Measurements from ENCODE around the gene MEN1. TPM values are rescaled to one million over a fixed set of nuclear protein-coding genes. Genes with fewer than 3 reads are reported as not detected.

Gene MEN1
- total and polyA plus RNA-seq, 2 donors = 11.3 to 17.4 TPM

- H3K4me1 ChIP-seq (ENCODE audit: insufficient read depth) = no peaks in the 10 kb centered on the region
- H3K27ac ChIP-seq (ENCODE audit: low read depth) = no peak overlapping the region
- no peaks in the 10 kb centered on the region for H3K36me3 ChIP-seq (ENCODE audit: insufficient read depth)
- H3K4me3 ChIP-seq (ENCODE audit: low read depth, low read length) = no peak overlapping the region
- DNase-seq (ENCODE audit: extremely low spot score) = no peak
- WGBS = 87% methylated on average over 19 of the region's 19 CpGs
Observed at GRCh38 chr11:64757549-64758329, 52.6 kb downstream of the MEN1 start.

GRCh38 chr11:64755681-64756361 is 54.5 kb downstream of the MEN1 start:
- H3K27ac ChIP-seq (ENCODE audit: low read depth) = no peak overlapping the region
- 87% methylated on average over 13 of the region's 13 CpGs for WGBS
- no peak overlapping the region for H3K4me3 ChIP-seq (ENCODE audit: low read depth, low read length)
- H3K36me3 ChIP-seq (ENCODE audit: insufficient read depth) = no peaks in the 10 kb centered on the region
- no peaks in the 10 kb centered on the region for H3K4me1 ChIP-seq (ENCODE audit: insufficient read depth)
- no peak for DNase-seq (ENCODE audit: extremely low spot score)

- no peak for DNase-seq (ENCODE audit: extremely low spot score)
- Histone ChIP-seq H3K27ac (ENCODE audit: low read depth) (no peak overlapping the region), H3K36me3 (ENCODE audit: insufficient read depth) (no peaks in the 10 kb centered on the region), H3K4me3 (ENCODE audit: low read depth, low read length) (no peak overlapping the region), H3K4me1 (ENCODE audit: insufficient read depth) (no peaks in the 10 kb centered on the region)
- 90% methylated on average over 21 of the region's 21 CpGs for WGBS
Observed at GRCh38 chr11:64754919-64755662, 55.3 kb downstream of the MEN1 start.

- no peak for DNase-seq (ENCODE audit: extremely low spot score)
Observed at GRCh38 chr11:64754124-64754918, 56.0 kb downstream of the MEN1 start.

More at GRCh38 chr11:64754124-64754918, 56.0 kb downstream of the MEN1 start:
- no peak overlapping the region for H3K27ac ChIP-seq (ENCODE audit: low read depth)
- H3K4me1 ChIP-seq (ENCODE audit: insufficient read depth) = no peaks in the 10 kb centered on the region
- no peak overlapping the region for H3K4me3 ChIP-seq (ENCODE audit: low read depth, low read length)
- WGBS = 84% methylated on average over 26 of the region's 26 CpGs
- H3K36me3 ChIP-seq (ENCODE audit: insufficient read depth) = no peaks in the 10 kb centered on the region

Other genes with a start within 250 kb of the MEN1 start
- not detected for gene SLC22A12, start 219.3 kb downstream of the MEN1 start, total RNA-seq
- gene SLC22A12, start 219.3 kb downstream of the MEN1 start, polyA plus RNA-seq = not detected
- gene NRXN2, start 87.4 kb downstream of the MEN1 start, total RNA-seq = 11.5 TPM
- gene NRXN2, start 87.4 kb downstream of the MEN1 start, polyA plus RNA-seq = 30.5 TPM
- gene RASGRP2, start 66.4 kb downstream of the MEN1 start, total RNA-seq = 7.6 TPM
- 46.1 TPM for gene RASGRP2, start 66.4 kb downstream of the MEN1 start, polyA plus RNA-seq
- 15.1 TPM for gene PYGM, start 50.6 kb downstream of the MEN1 start, total RNA-seq
- 33.6 TPM for gene PYGM, start 50.6 kb downstream of the MEN1 start, polyA plus RNA-seq
- 111 TPM for gene SF1, start 32.0 kb downstream of the MEN1 start, total RNA-seq
- 115 TPM for gene SF1, start 32.0 kb downstream of the MEN1 start, polyA plus RNA-seq
- gene MAP4K2, start 7.3 kb downstream of the MEN1 start, total RNA-seq = 11.7 TPM
- 13.9 TPM for gene MAP4K2, start 7.3 kb downstream of the MEN1 start, polyA plus RNA-seq
- gene CDC42BPG, start 34.1 kb upstream of the MEN1 start, total RNA-seq = 4.3 TPM
- gene CDC42BPG, start 34.1 kb upstream of the MEN1 start, polyA plus RNA-seq = 3.2 TPM
- gene EHD1, start 68.1 kb upstream of the MEN1 start, total RNA-seq = 31.3 TPM
- 50.5 TPM for gene EHD1, start 68.1 kb upstream of the MEN1 start, polyA plus RNA-seq
- 7.6 TPM for gene ATG2A, start 106.7 kb upstream of the MEN1 start, total RNA-seq
- gene ATG2A, start 106.7 kb upstream of the MEN1 start, polyA plus RNA-seq = 21.4 TPM
- 7.3 TPM for gene PPP2R5B, start 114.1 kb upstream of the MEN1 start, total RNA-seq
- gene PPP2R5B, start 114.1 kb upstream of the MEN1 start, polyA plus RNA-seq = 22.1 TPM
- gene GPHA2, start 125.3 kb upstream of the MEN1 start, total RNA-seq = not detected
- not detected for gene GPHA2, start 125.3 kb upstream of the MEN1 start, polyA plus RNA-seq
- gene MAJIN, start 161.6 kb upstream of the MEN1 start, total RNA-seq = not detected
- gene MAJIN, start 161.6 kb upstream of the MEN1 start, polyA plus RNA-seq = not detected
- gene BATF2, start 186.4 kb upstream of the MEN1 start, total RNA-seq = 0.85 TPM
- gene BATF2, start 186.4 kb upstream of the MEN1 start, polyA plus RNA-seq = 5.8 TPM
- 37.9 TPM for gene ARL2, start 203.6 kb upstream of the MEN1 start, total RNA-seq
- 170 TPM for gene ARL2, start 203.6 kb upstream of the MEN1 start, polyA plus RNA-seq
- gene SNX15, start 216.9 kb upstream of the MEN1 start, total RNA-seq = 9.4 TPM
- 34.5 TPM for gene SNX15, start 216.9 kb upstream of the MEN1 start, polyA plus RNA-seq
- 3.0 TPM for gene SAC3D1, start 230.7 kb upstream of the MEN1 start, total RNA-seq
- 14.7 TPM for gene SAC3D1, start 230.7 kb upstream of the MEN1 start, polyA plus RNA-seq
- 11.7 TPM for gene NAALADL1, start 248.0 kb upstream of the MEN1 start, total RNA-seq
- 38.1 TPM for gene NAALADL1, start 248.0 kb upstream of the MEN1 start, polyA plus RNA-seq